SK-N-SH treated with all-trans-retinoic acid at 6 μM for 48 hours (cell line): Measurements from ENCODE around the gene CCDC38.

Experiments
- ATAC-seq: fragments of 200-7000 bp; cut with Tn5 transposase; 3 replicates; pipeline ENCODE4 v1.9.1; 2020; ENCODE audit warnings: mild to moderate bottlenecking, moderate library complexity
- ARNTL ChIP-seq: fragments of 450-650 bp; formaldehyde crosslinking; IDR thresholded peaks from 2 replicates; pipeline ENCODE4 v1.5.0; 2020; ENCODE audit warnings: low read depth, mild to moderate bottlenecking, moderate library complexity, borderline replicate concordance
- BACH2 ChIP-seq: fragments of 250-450 bp; sonication (Bioruptor Pico); IDR thresholded peaks from 2 replicates; pipeline ENCODE4 v1.9.0; 2021; ENCODE audit warnings: mild to moderate bottlenecking, borderline replicate concordance
- CREB5 ChIP-seq: fragments of 250-450 bp; sonication (Bioruptor Pico); IDR thresholded peaks from 2 replicates; pipeline ENCODE4 v1.5.1; 2020; ENCODE audit warnings: low read depth, mild to moderate bottlenecking, moderate library complexity
- CSDC2 ChIP-seq: fragments of 250-450 bp; sonication (Bioruptor Pico); IDR thresholded peaks from 2 replicates; pipeline ENCODE4 v1.5.0; 2020; ENCODE audit warnings: mild to moderate bottlenecking, moderate library complexity
- CSRNP3 ChIP-seq: fragments of 250-450 bp; sonication (Bioruptor Pico); IDR thresholded peaks from 2 replicates; pipeline ENCODE4 v1.5.1; 2021; ENCODE audit warnings: mild to moderate bottlenecking, moderate library complexity
- GLIS3 ChIP-seq: fragments of 250-450 bp; sonication (Bioruptor Pico); IDR thresholded peaks from 2 replicates; pipeline ENCODE4 v1.5.0; 2020; ENCODE audit warnings: mild to moderate bottlenecking, moderate library complexity
- ISL1 ChIP-seq: fragments of 250-450 bp; sonication (Bioruptor Pico); IDR thresholded peaks from 2 replicates; pipeline ENCODE4 v2.1.2; 2022; ENCODE audit warnings: mild to moderate bottlenecking, moderate library complexity
- OSR1 ChIP-seq: fragments of 250-450 bp; sonication (Bioruptor Pico); IDR thresholded peaks from 2 replicates; pipeline ENCODE4 v1.8.0; 2022; ENCODE audit warnings: moderate library complexity, mild to moderate bottlenecking, inconsistent platforms
- PATZ1 ChIP-seq: fragments of 250-450 bp; sonication (Bioruptor Pico); IDR thresholded peaks from 2 replicates; pipeline ENCODE4 v1.8.0; 2020; ENCODE audit warnings: mild to moderate bottlenecking, moderate library complexity, borderline replicate concordance
- POU6F1 ChIP-seq: fragments of 250-450 bp; sonication (Bioruptor Pico); IDR thresholded peaks from 2 replicates; pipeline ENCODE4 v1.8.0; 2021; ENCODE audit warnings: low read depth, mild to moderate bottlenecking, moderate library complexity, borderline replicate concordance
- PPARA ChIP-seq: fragments of 250-450 bp; sonication (Bioruptor Pico); IDR thresholded peaks from 2 replicates; pipeline ENCODE4 v1.5.0; 2020; ENCODE audit warnings: mild to moderate bottlenecking, borderline replicate concordance
- RARB ChIP-seq: fragments of 250-450 bp; sonication (Bioruptor Pico); IDR thresholded peaks from 2 replicates; pipeline ENCODE4 v1.8.0; 2021; ENCODE audit warnings: mild to moderate bottlenecking, moderate library complexity
- SNAI2 ChIP-seq: fragments of 250-450 bp; sonication (Bioruptor Pico); IDR thresholded peaks from 2 replicates; pipeline ENCODE4 v1.5.0; 2020; ENCODE audit warnings: mild to moderate bottlenecking, moderate library complexity
- TCF4 ChIP-seq: fragments of 250-450 bp; sonication (Bioruptor Pico); IDR thresholded peaks from 2 replicates; pipeline ENCODE4 v1.8.0; 2021; ENCODE audit warnings: mild to moderate bottlenecking, moderate library complexity, borderline replicate concordance
- TSHZ2 ChIP-seq: fragments of 250-450 bp; sonication (Bioruptor Pico); IDR thresholded peaks from 2 replicates; pipeline ENCODE4 v1.5.0; 2020; ENCODE audit warnings: mild to moderate bottlenecking, moderate library complexity
- ZC3H10 ChIP-seq: fragments of 250-450 bp; sonication (Bioruptor Pico); IDR thresholded peaks from 2 replicates; pipeline ENCODE4 v1.5.1; 2021; ENCODE audit warnings: mild to moderate bottlenecking, moderate library complexity
- ZFP3 ChIP-seq: fragments of 250-450 bp; sonication (Bioruptor Pico); IDR thresholded peaks from 2 replicates; pipeline ENCODE4 v1.5.0; 2020; ENCODE audit warnings: mild to moderate bottlenecking, moderate library complexity
- ZFP30 ChIP-seq: fragments of 450-650 bp; formaldehyde crosslinking; IDR thresholded peaks from 2 replicates; pipeline ENCODE4 v1.5.0; 2022; ENCODE audit warnings: mild to moderate bottlenecking, moderate library complexity
- ZNF565 ChIP-seq: fragments of 450-650 bp; formaldehyde crosslinking; conservative IDR thresholded peaks from 2 replicates; pipeline ENCODE4 v1.5.0; 2020; ENCODE audit warnings: low read depth, mild to moderate bottlenecking, moderate library complexity
- ZNF70 ChIP-seq: fragments of 450-650 bp; formaldehyde crosslinking; IDR thresholded peaks from 2 replicates; pipeline ENCODE4 v1.5.0; 2020; ENCODE audit warnings: mild to moderate bottlenecking, moderate library complexity

Gene CCDC38

GRCh38 chr12:95837240-95838038 is 105.0 kb downstream of the CCDC38 start:
- ATAC-seq, result no peak; the same call in 2 of the 3 replicates
- no peak for TF ChIP-seq ZNF70 (CRISPR knock-in tag)
- no peak for TF ChIP-seq ARNTL (CRISPR knock-in tag)
- TF ChIP-seq PPARA, result no peak
- TF ChIP-seq TCF4 (CRISPR knock-in tag), result no peak
- TF ChIP-seq ZC3H10 (CRISPR knock-in tag), result no peak
- TF ChIP-seq TSHZ2 (CRISPR knock-in tag), result no peak
- no peak for TF ChIP-seq ZFP30 (CRISPR knock-in tag)
- TF ChIP-seq ZNF565 (CRISPR knock-in tag), result no peak
- TF ChIP-seq ISL1, result no peak

- ATAC-seq, result peak; percentile 64
- TF ChIP-seq PPARA, result no peak
- TF ChIP-seq ISL1, result no peak
- TF ChIP-seq TSHZ2 (CRISPR knock-in tag), result no peak
- no peak for TF ChIP-seq ZNF565 (CRISPR knock-in tag)
- no peak for TF ChIP-seq RARB (CRISPR knock-in tag)
- TF ChIP-seq ZFP3 (CRISPR knock-in tag), result no peak
- TF ChIP-seq OSR1, result no peak
- no peak for TF ChIP-seq ZFP30 (CRISPR knock-in tag)
- TF ChIP-seq TCF4 (CRISPR knock-in tag), result no peak
- TF ChIP-seq BACH2, result no peak
- TF ChIP-seq SNAI2 (CRISPR knock-in tag), result no peak
- no peak for TF ChIP-seq POU6F1 (CRISPR knock-in tag)
- no peak for TF ChIP-seq CSDC2 (CRISPR knock-in tag)
These were observed 105.7 kb downstream of the CCDC38 start for GRCh38 chr12:95836630-95837239.

GRCh38 chr12:95836185-95836609 is 106.2 kb downstream of the CCDC38 start:
- ATAC-seq, result peak; percentile 91
- peak; percentile 92 for TF ChIP-seq CSRNP3 (CRISPR knock-in tag)
- no peak for TF ChIP-seq GLIS3 (CRISPR knock-in tag)
- peak; percentile 97 for TF ChIP-seq ZC3H10 (CRISPR knock-in tag)
- peak; percentile 74; the same call in 1 of the 2 replicates for TF ChIP-seq POU6F1 (CRISPR knock-in tag)
- no peak for TF ChIP-seq ZNF70 (CRISPR knock-in tag)
- TF ChIP-seq RARB (CRISPR knock-in tag), result no peak; the same call in 1 of the 2 replicates
- TF ChIP-seq CREB5 (CRISPR knock-in tag), result peak; percentile 98
- TF ChIP-seq ZFP3 (CRISPR knock-in tag), result no peak
- TF ChIP-seq OSR1, result no peak
- TF ChIP-seq ARNTL (CRISPR knock-in tag), result no peak
- TF ChIP-seq TCF4 (CRISPR knock-in tag), result peak; percentile 92
- peak; percentile 98 for TF ChIP-seq PATZ1
- peak; percentile 98 for TF ChIP-seq ISL1
- no peak for TF ChIP-seq PPARA
- no peak for TF ChIP-seq CSDC2 (CRISPR knock-in tag)
- TF ChIP-seq ZFP30 (CRISPR knock-in tag), result no peak
